Ascending aorta (tissue), 2 donors: Measurements from ENCODE around the gene DLL3. TPM values are rescaled to one million over a fixed set of nuclear protein-coding genes. Genes with fewer than 3 reads are reported as not detected.

Experiments
- DNase-seq, 2 donors: peaks; one replicate each; pipeline ENCODE4 v3.0.0-alpha.2; 2019; ENCODE audit warnings: low spot score in 2 of 2
- H3K27ac ChIP-seq, 2 donors: fragments of 200-600 bp; sonication (generic); one replicate each; pipeline ENCODE4 v1.5.1; 2016 to 2017; ENCODE audit warnings: mild to moderate bottlenecking in 1 of 2
- H3K27me3 ChIP-seq: fragments of 200-600 bp; sonication (generic); one replicate; pipeline ENCODE4 v1.5.1; 2017
- H3K36me3 ChIP-seq, 2 donors: fragments of 200-600 bp; sonication (generic); one replicate each; pipeline ENCODE4 v1.5.1; 2016
- H3K4me1 ChIP-seq, 2 donors: fragments of 200-600 bp; sonication (generic); one replicate each; pipeline ENCODE4 v1.5.1; 2016 to 2017; ENCODE audit warnings: mild to moderate bottlenecking in 1 of 2
- H3K4me3 ChIP-seq, 2 donors: fragments of 200-600 bp; sonication (generic); one replicate each; pipeline ENCODE4 v1.5.1; 2016 to 2017; ENCODE audit warnings: mild to moderate bottlenecking in 1 of 2
- H3K9me3 ChIP-seq, 2 donors: fragments of 200-600 bp; sonication (generic); one replicate each; pipeline ENCODE4 v1.5.1; 2016
- intact Hi-C: fragments of 100-400 bp; cut with DNase I; formaldehyde crosslinking; loops from one replicate; pipeline ENCODE4 v1.15.1; 2023
- total RNA-seq: library from RNA; depleted of rRNA; stranded (reverse); fragments of >200 nt; gene quantifications from one replicate; pipeline ENCODE4 v1.1.0, GENCODE V29; 2016
- TF ChIP-seq, protein P1 (sequence below), 3 experiments: fragments of 200-600 bp in 2 of 3; fragments of 450-650 bp in 1 of 3; sonication (generic) in 2 of 3; IDR thresholded peaks; one replicate each; pipeline ENCODE4 v1.5.1; 2016 to 2019; ENCODE audit warnings: antibody characterized with exemption in 3 of 3, mild to moderate bottlenecking in 1 of 3, moderate library complexity in 1 of 3

The DLL3 gene
- total RNA-seq, 1 donor from 2014 or later = not detected

DNA sequence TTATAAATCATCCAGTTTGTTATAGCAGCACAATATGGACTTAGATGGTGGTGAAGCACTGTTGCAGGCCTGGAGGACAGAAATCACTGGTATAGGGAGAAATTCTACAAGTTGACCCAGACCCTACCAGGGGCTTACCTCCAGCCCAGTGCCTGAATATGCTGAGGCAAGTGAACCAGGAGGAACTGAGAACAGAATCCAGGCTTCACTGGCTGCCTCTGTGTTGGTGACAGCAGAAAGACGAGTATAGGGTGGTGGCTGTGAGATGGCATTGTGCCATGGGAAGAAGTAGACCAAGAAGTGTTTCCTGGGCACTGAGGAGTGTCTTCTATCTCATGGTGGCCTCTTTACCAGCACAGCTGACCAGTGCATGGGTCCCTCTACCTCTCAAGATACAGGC is 57.1 kb downstream of the DLL3 start:
- no peaks in the 10 kb centered on the region for H3K27me3 ChIP-seq
- TF ChIP-seq, protein P1, sequence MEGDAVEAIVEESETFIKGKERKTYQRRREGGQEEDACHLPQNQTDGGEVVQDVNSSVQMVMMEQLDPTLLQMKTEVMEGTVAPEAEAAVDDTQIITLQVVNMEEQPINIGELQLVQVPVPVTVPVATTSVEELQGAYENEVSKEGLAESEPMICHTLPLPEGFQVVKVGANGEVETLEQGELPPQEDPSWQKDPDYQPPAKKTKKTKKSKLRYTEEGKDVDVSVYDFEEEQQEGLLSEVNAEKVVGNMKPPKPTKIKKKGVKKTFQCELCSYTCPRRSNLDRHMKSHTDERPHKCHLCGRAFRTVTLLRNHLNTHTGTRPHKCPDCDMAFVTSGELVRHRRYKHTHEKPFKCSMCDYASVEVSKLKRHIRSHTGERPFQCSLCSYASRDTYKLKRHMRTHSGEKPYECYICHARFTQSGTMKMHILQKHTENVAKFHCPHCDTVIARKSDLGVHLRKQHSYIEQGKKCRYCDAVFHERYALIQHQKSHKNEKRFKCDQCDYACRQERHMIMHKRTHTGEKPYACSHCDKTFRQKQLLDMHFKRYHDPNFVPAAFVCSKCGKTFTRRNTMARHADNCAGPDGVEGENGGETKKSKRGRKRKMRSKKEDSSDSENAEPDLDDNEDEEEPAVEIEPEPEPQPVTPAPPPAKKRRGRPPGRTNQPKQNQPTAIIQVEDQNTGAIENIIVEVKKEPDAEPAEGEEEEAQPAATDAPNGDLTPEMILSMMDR (IDR thresholded peaks at IDR 0.05) = no peak
- intact Hi-C loops = no loop called here
- no peak overlapping the region for H3K4me3 ChIP-seq
- H3K36me3 ChIP-seq = no peaks in the 10 kb centered on the region
- no peaks in the 10 kb centered on the region for H3K4me1 ChIP-seq
- no peaks in the 10 kb centered on the region for H3K9me3 ChIP-seq
- no peak overlapping the region for H3K27ac ChIP-seq
- no peak for DNase-seq

Other genes starting within 250 kb of the DLL3 start
- not detected for gene IFNL2, start 230.6 kb upstream of the DLL3 start, total RNA-seq
- gene IFNL1, start 202.5 kb upstream of the DLL3 start, total RNA-seq = not detected
- gene LRFN1, start 178.1 kb upstream of the DLL3 start, total RNA-seq = not detected
- 69.2 TPM for gene GMFG, start 162.9 kb upstream of the DLL3 start, total RNA-seq
- 358 TPM for gene SAMD4B, start 156.5 kb upstream of the DLL3 start, total RNA-seq
- 12.7 TPM for gene PAF1, start 107.8 kb upstream of the DLL3 start, total RNA-seq
- 60.8 TPM for gene MED29, start 107.6 kb upstream of the DLL3 start, total RNA-seq
- 1,166 TPM for gene ZFP36, start 92.1 kb upstream of the DLL3 start, total RNA-seq
- 52.9 TPM for gene PLEKHG2, start 86.3 kb upstream of the DLL3 start, total RNA-seq
- 1,453 TPM for gene RPS16, start 63.0 kb upstream of the DLL3 start, total RNA-seq
- gene SUPT5H, start 53.4 kb upstream of the DLL3 start, total RNA-seq = 142 TPM
- gene TIMM50, start 18.1 kb upstream of the DLL3 start, total RNA-seq = 92.0 TPM
- gene SELENOV, start 16.2 kb downstream of the DLL3 start, total RNA-seq = not detected
- gene EID2B, start 33.9 kb downstream of the DLL3 start, total RNA-seq = not detected
- 11.8 TPM for gene EID2, start 41.2 kb downstream of the DLL3 start, total RNA-seq
- not detected for gene LGALS13, start 103.6 kb downstream of the DLL3 start, total RNA-seq
- gene LGALS16, start 157.0 kb downstream of the DLL3 start, total RNA-seq = not detected
- not detected for gene LGALS14, start 205.5 kb downstream of the DLL3 start, total RNA-seq
- not detected for gene CLC, start 239.1 kb downstream of the DLL3 start, total RNA-seq